HCT116 (cell line): Measurements from ENCODE around the gene TBCD. TPM values are rescaled to one million over a fixed set of nuclear protein-coding genes. Genes with fewer than 3 reads are reported as not detected.
A peak's percentile ranks its signal among the peaks of the same experiment; 100 is the strongest.

Source experiments
- ATAC-seq: fragments of 200-7000 bp; cut with Tn5 transposase; 2 replicates; pipeline ENCODE4 v1.9.1; 2020; ENCODE audit warnings: mild to moderate bottlenecking, moderate library complexity
- BruUV-seq: library from RNA; stranded (reverse); fragments of 400-500 nt; replicated peaks from 2 replicates; lab custom pipeline; 2021; lab: Mats Ljungman, UMichigan
- CTCF ChIA-PET: fragments of 300-600 bp; sonication (Branson Sonifier 250); formaldehyde crosslinking; loops from one replicate; lab custom pipeline; 2021; ENCODE audit warnings: antibody characterized with exemption; lab: Charles Lee
- POLR2A ChIA-PET: fragments of 300-600, 350-600 bp; sonication (Branson Sonifier 250); formaldehyde crosslinking; loops from one replicate; lab custom pipeline; 2021; ENCODE audit warnings: antibody characterized with exemption; lab: Charles Lee
- RAD21 ChIA-PET, 2 experiments: fragments of 300-600 bp; sonication (Branson Sonifier 250); formaldehyde crosslinking; loops; one replicate each; lab custom pipeline; 2023; ENCODE audit warnings: low total read pairs in 2 of 2; ENCODE audit not compliant: uncharacterized antibody in 2 of 2, unreplicated experiment in 2 of 2, low non-redundant PET in 1 of 2; lab: Charles Lee
- DNase-seq: peaks from one replicate; pipeline ENCODE4 v3.0.0-alpha.2; 2010; ENCODE audit warnings: low read depth, low spot score
- H2AFZ ChIP-seq: fragments of 200-600 bp; shearing (Covaris generic), sonication (generic); 2 replicates; pipeline ENCODE4 v1.6.1; 2017; ENCODE audit warnings: low read depth, mixed run types, mixed read lengths, antibody characterized with exemption, low read length; ENCODE audit not compliant: poor library complexity, severe bottlenecking
- H3K27ac ChIP-seq: 2 replicates; pipeline ENCODE4 v1.5.1; 2012; ENCODE audit warnings: low read depth, low read length
- H3K27me3 ChIP-seq: fragments of 200-600 bp; sonication (generic); 2 replicates; pipeline ENCODE4 v1.6.1; 2016; ENCODE audit warnings: mixed run types, low read length, mixed read lengths; ENCODE audit not compliant: insufficient read depth
- H3K36me3 ChIP-seq, 2 experiments: fragments of 200-500 bp in 1 of 2; fragments of 200-600 bp in 1 of 2; sonication (Bioruptor generic) in 1 of 2; sonication (generic) in 1 of 2; 2 replicates each; pipeline versions ENCODE4 v1.5.1 to v1.6.1; 2014 to 2016; ENCODE audit warnings: low read length in 2 of 2, inconsistent platforms in 1 of 2, mixed read lengths in 1 of 2, mixed run types in 1 of 2; ENCODE audit not compliant: insufficient read depth in 2 of 2, control insufficient read depth in 1 of 2
- H3K4me1 ChIP-seq, 2 experiments: fragments of 200-600 bp in 1 of 2; sonication (generic) in 1 of 2; 2 replicates each; pipeline versions ENCODE4 v1.5.1 to v1.6.1; 2012 to 2017; ENCODE audit warnings: low read length in 2 of 2, inconsistent platforms in 1 of 2, mild to moderate bottlenecking in 1 of 2, mixed read lengths in 1 of 2, mixed run types in 1 of 2, moderate library complexity in 1 of 2; ENCODE audit not compliant: insufficient read depth in 2 of 2, control insufficient read depth in 1 of 2
- H3K4me2 ChIP-seq: fragments of 200-600 bp; sonication (generic); 2 replicates; pipeline ENCODE4 v1.6.1; 2017; ENCODE audit warnings: mixed run types, low read length, mixed read lengths
- H3K4me3 ChIP-seq, 2 experiments: fragments of 200-600 bp in 1 of 2; sonication (generic) in 1 of 2; replicated peaks in 1 of 2; 2 replicates each; pipeline ENCODE4 v1.5.1; 2011 to 2016; ENCODE audit warnings: low read length in 2 of 2, control low read depth in 1 of 2, low read depth in 1 of 2, mild to moderate bottlenecking in 1 of 2, mixed read lengths in 1 of 2, mixed run types in 1 of 2
- H3K79me2 ChIP-seq: fragments of 200-600 bp; sonication (generic); 2 replicates; pipeline ENCODE4 v1.6.1; 2017; ENCODE audit warnings: mild to moderate bottlenecking, mixed run types, low read length, moderate library complexity, mixed read lengths; ENCODE audit not compliant: insufficient read depth
- H3K9ac ChIP-seq: fragments of 200-600 bp; sonication (generic); 2 replicates; pipeline ENCODE4 v1.6.1; 2016; ENCODE audit warnings: low read length, mixed read lengths
- H3K9me2 ChIP-seq: fragments of 200-600 bp; sonication (generic), shearing (Covaris generic); 2 replicates; pipeline ENCODE4 v1.6.1; 2017; ENCODE audit warnings: mixed run types, mild to moderate bottlenecking, moderate library complexity; ENCODE audit not compliant: insufficient read depth
- H3K9me3 ChIP-seq, 2 experiments: fragments of 200-500 bp in 1 of 2; fragments of 200-600 bp in 1 of 2; sonication (Bioruptor generic) in 1 of 2; sonication (generic) in 1 of 2; 2 replicates each; pipeline ENCODE4 v1.6.1; 2014 to 2017; ENCODE audit warnings: low read length in 2 of 2, mixed read lengths in 2 of 2, inconsistent platforms in 1 of 2, low read depth in 1 of 2, mild to moderate bottlenecking in 1 of 2, mixed run types in 1 of 2, moderate library complexity in 1 of 2; ENCODE audit not compliant: control insufficient read depth in 1 of 2, insufficient read depth in 1 of 2
- H4K20me1 ChIP-seq: fragments of 200-600 bp; sonication (generic), shearing (Covaris generic); 2 replicates; pipeline ENCODE4 v1.6.1; 2017; ENCODE audit warnings: mixed run types, mild to moderate bottlenecking, moderate library complexity; ENCODE audit not compliant: insufficient read depth
- ATF3 ChIP-seq: IDR thresholded peaks from 2 replicates; pipeline ENCODE4 v1.6.1; 2012
- CBX3 ChIP-seq: IDR thresholded peaks from 2 replicates; pipeline ENCODE4 v1.6.1; 2012; ENCODE audit warnings: low read depth
- EGR1 ChIP-seq: IDR thresholded peaks from 2 replicates; pipeline ENCODE4 v1.6.1; 2012; ENCODE audit warnings: low read depth
- ELF1 ChIP-seq: IDR thresholded peaks from 2 replicates; pipeline ENCODE4 v1.6.1; 2012; ENCODE audit warnings: low read depth, borderline replicate concordance
- EZH2 ChIP-seq: fragments of 200-600 bp; sonication (generic); IDR thresholded peaks from 2 replicates; pipeline ENCODE4 v1.6.1; 2017; ENCODE audit warnings: antibody characterized with exemption, mixed run types
- EZH2phosphoT487 ChIP-seq: fragments of 200-600 bp; IDR thresholded peaks from 2 replicates; pipeline ENCODE4 v1.6.1; 2018; ENCODE audit warnings: antibody characterized with exemption, borderline replicate concordance
- POLR2AphosphoS5 ChIP-seq: IDR thresholded peaks from 2 replicates; pipeline ENCODE4 v1.6.1; 2011; ENCODE audit warnings: mild to moderate bottlenecking, low read depth, low read length, moderate library complexity
- SIN3A ChIP-seq: IDR thresholded peaks from 2 replicates; pipeline ENCODE4 v1.6.1; 2012; ENCODE audit warnings: low read depth
- SP1 ChIP-seq: IDR thresholded peaks from 2 replicates; pipeline ENCODE4 v1.6.1; 2012; ENCODE audit warnings: low read depth
- TCF7L2 ChIP-seq: IDR thresholded peaks from 2 replicates; pipeline ENCODE4 v1.7.0; 2011; ENCODE audit warnings: borderline replicate concordance, inconsistent platforms; ENCODE audit not compliant: insufficient read depth, insufficient read length; ENCODE audit errors: extremely low read depth
- ZFX ChIP-seq: fragments of 450-650 bp; IDR thresholded peaks from 2 replicates; pipeline ENCODE4 v1.6.1; 2017
- ZNF274 ChIP-seq: fragments of 200-500 bp; sonication (Bioruptor generic); IDR thresholded peaks from 2 replicates; pipeline ENCODE4 v1.6.1; 2014; ENCODE audit warnings: mild to moderate bottlenecking, low read depth, low read length, inconsistent platforms
- intact Hi-C: fragments of 100-400 bp; cut with micrococcal nuclease; formaldehyde crosslinking; loops from 2 replicates; pipeline ENCODE4 v1.10.0; 2022
- total RNA-seq: library from RNA; stranded (reverse); gene quantifications from one replicate; pipeline ENCODE4 v1.2.1, GENCODE V29; 2021; ENCODE audit not compliant: unreplicated experiment
- TF ChIP-seq, protein P1 (sequence below), 3 experiments: fragments of 200-600 bp in 1 of 3; sonication (generic) in 1 of 3; IDR thresholded peaks in 2 of 3; conservative IDR thresholded peaks in 1 of 3; 2 replicates each; pipeline ENCODE4 v1.5.1; 2012 to 2017; ENCODE audit warnings: low read depth in 2 of 3, low read length in 2 of 3, antibody characterized with exemption in 1 of 3, borderline replicate concordance in 1 of 3, control low read depth in 1 of 3, mild to moderate bottlenecking in 1 of 3, mixed read lengths in 1 of 3, mixed run types in 1 of 3, moderate library complexity in 1 of 3; ENCODE audit not compliant: insufficient read depth in 1 of 3
- TF ChIP-seq, protein P2 (sequence below): IDR thresholded peaks from 2 replicates; pipeline ENCODE4 v1.6.1; 2012; ENCODE audit warnings: low read depth

The TBCD gene
- total RNA-seq, 1 experiment from 2014 or later, result 152 TPM

GRCh38 chr17:82981141-82981730 is 229.4 kb downstream of the TBCD start:
- ChIA-PET RAD21 (no interaction called here), CTCF (no interaction called here), POLR2A (no interaction called here)
- no peaks in the 10 kb centered on the region for H4K20me1 ChIP-seq
- BruUV-seq, result no TSS peak
- no peak for DNase-seq
- no peak for TF ChIP-seq POLR2AphosphoS5
- no peak overlapping the region for H2AFZ ChIP-seq
- H3K4me1 ChIP-seq, result peaks cover 0 to 7% of the 10 kb centered on the region in 2 experiments; a peak in 1 of 4 replicates
- H3K27me3 ChIP-seq, result no peaks in the 10 kb centered on the region
- no peaks in the 10 kb centered on the region for H3K36me3 ChIP-seq
- H3K4me2 ChIP-seq, result no peak overlapping the region
- no peaks in the 10 kb centered on the region for H3K9me3 ChIP-seq
- H3K27ac ChIP-seq, result no peak overlapping the region
- no peak overlapping the region for H3K4me3 ChIP-seq
- intact Hi-C loops, result no loop called here
- ATAC-seq, result no peak
- H3K9me2 ChIP-seq, result no peaks in the 10 kb centered on the region
- H3K79me2 ChIP-seq, result no peaks in the 10 kb centered on the region
- no peak overlapping the region for H3K9ac ChIP-seq

DNA sequence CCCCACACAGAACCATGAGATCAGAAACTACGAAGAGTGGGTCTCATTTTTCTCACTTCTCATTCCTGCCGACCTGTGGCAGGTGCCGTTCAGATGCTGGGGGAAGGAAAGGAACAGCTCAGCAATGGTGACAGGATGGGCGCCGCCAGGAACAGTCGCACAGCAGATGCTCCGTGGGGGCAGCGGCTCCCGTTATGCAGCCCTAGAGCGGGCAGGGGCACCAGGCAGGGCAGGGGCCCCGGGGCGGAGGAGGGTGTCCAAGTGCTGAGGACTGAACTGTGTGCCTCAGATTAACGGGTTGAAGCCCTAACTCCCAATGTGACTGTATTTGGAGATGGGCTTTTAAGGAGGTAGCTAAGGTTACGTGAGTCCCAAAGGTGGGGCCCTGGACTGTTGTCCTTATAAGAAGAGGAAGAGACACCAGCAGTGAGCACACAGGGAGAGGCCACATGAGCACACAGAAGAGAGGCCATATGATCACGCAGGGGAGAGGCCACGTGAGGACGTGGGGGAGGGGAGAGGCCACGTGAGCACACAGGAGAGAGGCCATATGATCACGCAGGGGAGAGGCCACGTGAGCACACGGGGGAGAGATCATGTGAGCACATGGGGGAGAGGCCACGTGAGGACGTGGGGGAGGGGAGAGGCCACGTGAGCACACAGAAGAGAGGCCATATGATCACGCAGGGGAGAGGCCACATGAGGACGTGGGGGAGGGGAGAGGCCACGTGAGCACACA is 231.8 kb downstream of the TBCD start:
- no peak for DNase-seq
- ChIA-PET CTCF (no interaction called here), RAD21 (no interaction called here), POLR2A (no interaction called here)
- Histone ChIP-seq H4K20me1 (no peaks in the 10 kb centered on the region), H3K4me2 (no peak overlapping the region), H3K9ac (no peak overlapping the region), H3K9me2 (no peaks in the 10 kb centered on the region), H3K4me1 (peaks cover 0 to 7% of the 10 kb centered on the region in 2 experiments; a peak in 1 of 4 replicates), H3K36me3 (no peaks in the 10 kb centered on the region), H3K27me3 (no peaks in the 10 kb centered on the region), H2AFZ (no peak overlapping the region), H3K4me3 (no peak overlapping the region), H3K27ac (0 out of 2 replicates have a peak overlapping the region, but pooled peaks have one; percentile 9), H3K79me2 (no peaks in the 10 kb centered on the region), H3K9me3 (no peaks in the 10 kb centered on the region)
- no peak for ATAC-seq
- no TSS peak for BruUV-seq
- intact Hi-C loops, result no loop called here
- TF ChIP-seq, protein P1, sequence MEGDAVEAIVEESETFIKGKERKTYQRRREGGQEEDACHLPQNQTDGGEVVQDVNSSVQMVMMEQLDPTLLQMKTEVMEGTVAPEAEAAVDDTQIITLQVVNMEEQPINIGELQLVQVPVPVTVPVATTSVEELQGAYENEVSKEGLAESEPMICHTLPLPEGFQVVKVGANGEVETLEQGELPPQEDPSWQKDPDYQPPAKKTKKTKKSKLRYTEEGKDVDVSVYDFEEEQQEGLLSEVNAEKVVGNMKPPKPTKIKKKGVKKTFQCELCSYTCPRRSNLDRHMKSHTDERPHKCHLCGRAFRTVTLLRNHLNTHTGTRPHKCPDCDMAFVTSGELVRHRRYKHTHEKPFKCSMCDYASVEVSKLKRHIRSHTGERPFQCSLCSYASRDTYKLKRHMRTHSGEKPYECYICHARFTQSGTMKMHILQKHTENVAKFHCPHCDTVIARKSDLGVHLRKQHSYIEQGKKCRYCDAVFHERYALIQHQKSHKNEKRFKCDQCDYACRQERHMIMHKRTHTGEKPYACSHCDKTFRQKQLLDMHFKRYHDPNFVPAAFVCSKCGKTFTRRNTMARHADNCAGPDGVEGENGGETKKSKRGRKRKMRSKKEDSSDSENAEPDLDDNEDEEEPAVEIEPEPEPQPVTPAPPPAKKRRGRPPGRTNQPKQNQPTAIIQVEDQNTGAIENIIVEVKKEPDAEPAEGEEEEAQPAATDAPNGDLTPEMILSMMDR (IDR thresholded peaks at IDR 0.05 in 2 of 3, conservative IDR thresholded peaks at IDR 0.05 in 1 of 3; ENCODE audit: borderline replicate concordance in 1 of 3, insufficient read depth in 1 of 3, low read depth in 2 of 3, low read length in 2 of 3), result no peak
- TF ChIP-seq EZH2phosphoT487, result no peak
- TF ChIP-seq ELF1, result no peak
- no peak for TF ChIP-seq ATF3
- no peak for TF ChIP-seq EZH2
- no peak for TF ChIP-seq EGR1
- no peak for TF ChIP-seq CBX3
- TF ChIP-seq, protein P2, sequence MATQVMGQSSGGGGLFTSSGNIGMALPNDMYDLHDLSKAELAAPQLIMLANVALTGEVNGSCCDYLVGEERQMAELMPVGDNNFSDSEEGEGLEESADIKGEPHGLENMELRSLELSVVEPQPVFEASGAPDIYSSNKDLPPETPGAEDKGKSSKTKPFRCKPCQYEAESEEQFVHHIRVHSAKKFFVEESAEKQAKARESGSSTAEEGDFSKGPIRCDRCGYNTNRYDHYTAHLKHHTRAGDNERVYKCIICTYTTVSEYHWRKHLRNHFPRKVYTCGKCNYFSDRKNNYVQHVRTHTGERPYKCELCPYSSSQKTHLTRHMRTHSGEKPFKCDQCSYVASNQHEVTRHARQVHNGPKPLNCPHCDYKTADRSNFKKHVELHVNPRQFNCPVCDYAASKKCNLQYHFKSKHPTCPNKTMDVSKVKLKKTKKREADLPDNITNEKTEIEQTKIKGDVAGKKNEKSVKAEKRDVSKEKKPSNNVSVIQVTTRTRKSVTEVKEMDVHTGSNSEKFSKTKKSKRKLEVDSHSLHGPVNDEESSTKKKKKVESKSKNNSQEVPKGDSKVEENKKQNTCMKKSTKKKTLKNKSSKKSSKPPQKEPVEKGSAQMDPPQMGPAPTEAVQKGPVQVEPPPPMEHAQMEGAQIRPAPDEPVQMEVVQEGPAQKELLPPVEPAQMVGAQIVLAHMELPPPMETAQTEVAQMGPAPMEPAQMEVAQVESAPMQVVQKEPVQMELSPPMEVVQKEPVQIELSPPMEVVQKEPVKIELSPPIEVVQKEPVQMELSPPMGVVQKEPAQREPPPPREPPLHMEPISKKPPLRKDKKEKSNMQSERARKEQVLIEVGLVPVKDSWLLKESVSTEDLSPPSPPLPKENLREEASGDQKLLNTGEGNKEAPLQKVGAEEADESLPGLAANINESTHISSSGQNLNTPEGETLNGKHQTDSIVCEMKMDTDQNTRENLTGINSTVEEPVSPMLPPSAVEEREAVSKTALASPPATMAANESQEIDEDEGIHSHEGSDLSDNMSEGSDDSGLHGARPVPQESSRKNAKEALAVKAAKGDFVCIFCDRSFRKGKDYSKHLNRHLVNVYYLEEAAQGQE, result no peak
- no peak for TF ChIP-seq TCF7L2
- no peak for TF ChIP-seq SP1
- TF ChIP-seq ZFX, result no peak
- no peak for TF ChIP-seq ZNF274
- no peak for TF ChIP-seq SIN3A
